GM12891 (cell line): ENCODE data around the gene ZAP70.

Experiments
- PAX5 ChIP-seq: IDR thresholded peaks from 2 replicates; pipeline ENCODE4 v1.6.1; 2011; ENCODE audit warnings: low read length, moderate library complexity, mild to moderate bottlenecking; ENCODE audit not compliant: insufficient read depth, severe bottlenecking
- POLR2A ChIP-seq: IDR thresholded peaks from 2 replicates; pipeline ENCODE4 v1.6.1; 2011; ENCODE audit warnings: low read depth, low read length, control low read depth
- POLR2AphosphoS5 ChIP-seq: IDR thresholded peaks from 2 replicates; pipeline ENCODE4 v1.6.1; 2011; ENCODE audit warnings: low read depth, low read length, control low read depth
- POU2F2 ChIP-seq: IDR thresholded peaks from 2 replicates; pipeline ENCODE4 v1.6.1; 2011; ENCODE audit warnings: low read depth, mild to moderate bottlenecking, control low read depth, low read length, moderate library complexity
- SPI1 ChIP-seq: IDR thresholded peaks from 2 replicates; pipeline ENCODE4 v1.6.1; 2011; ENCODE audit warnings: low read depth, low read length, control low read depth
- TAF1 ChIP-seq: IDR thresholded peaks from 2 replicates; pipeline ENCODE4 v1.6.1; 2011; ENCODE audit warnings: low read depth, low read length, control low read depth

DNA sequence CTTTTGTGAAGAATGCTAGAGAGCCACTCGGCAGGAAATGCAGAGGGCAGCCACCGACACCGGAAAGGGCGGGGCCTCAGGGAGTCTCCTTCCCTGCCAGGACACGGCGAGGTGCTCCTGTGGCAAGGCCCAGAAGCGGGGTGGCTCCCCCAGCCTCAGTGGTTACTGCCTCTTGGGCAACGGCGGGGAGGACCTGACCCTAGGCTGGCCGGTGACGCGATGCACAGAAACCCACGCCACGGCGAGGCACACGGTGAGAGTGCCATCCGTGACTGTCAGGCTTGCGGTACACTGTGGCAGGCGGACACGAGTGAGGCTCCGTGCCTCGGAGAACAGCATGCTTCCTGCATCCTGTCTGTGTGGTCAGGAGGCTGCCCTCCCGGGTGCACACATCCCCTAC lies 47.8 kb downstream of the ZAP70 start:
- no peak for TF ChIP-seq PAX5
- no peak for TF ChIP-seq POLR2AphosphoS5
- TF ChIP-seq POLR2A = no peak
- no peak for TF ChIP-seq TAF1
- TF ChIP-seq POU2F2 = no peak
- no peak for TF ChIP-seq SPI1
